Spleen (tissue), 11 donors: ENCODE results near the gene CNN3. TPM values are rescaled to one million over a fixed set of nuclear protein-coding genes. Genes with fewer than 3 reads are reported as not detected.

Experiments used
- DNase-seq: peaks from one replicate; pipeline ENCODE4 v3.0.0-alpha.2; 2020
- H3K27ac ChIP-seq, 8 donors: fragments of 200-600 bp; sonication (generic) in 7 of 8; 1 replicate in 4 of 8; 2 replicates in 4 of 8; pipeline versions ENCODE4 v1.5.0 to v1.8.0; 2016 to 2021; ENCODE audit warnings: inconsistent platforms in 4 of 8, mild to moderate bottlenecking in 4 of 8, moderate library complexity in 1 of 8
- H3K27me3 ChIP-seq, 7 donors: fragments of 200-600 bp; sonication (generic) in 6 of 7; replicated peaks in 1 of 7; 1 replicate in 4 of 7; 2 replicates in 3 of 7; pipeline versions ENCODE4 v1.5.0 to v1.8.0; 2016 to 2021; ENCODE audit warnings: inconsistent platforms in 3 of 7, mild to moderate bottlenecking in 1 of 7
- H3K36me3 ChIP-seq, 6 donors: fragments of 200-600 bp; sonication (generic) in 5 of 6; 1 replicate in 4 of 6; 2 replicates in 2 of 6; pipeline versions ENCODE4 v1.5.0 to v1.8.0; 2016 to 2021; ENCODE audit warnings: inconsistent platforms in 2 of 6
- H3K4me1 ChIP-seq, 6 donors: fragments of 200-600 bp; sonication (generic) in 5 of 6; 1 replicate in 3 of 6; 2 replicates in 3 of 6; pipeline versions ENCODE4 v1.5.0 to v1.8.0; 2016 to 2021; ENCODE audit warnings: inconsistent platforms in 3 of 6
- H3K4me3 ChIP-seq, 8 donors: fragments of 200-600 bp; sonication (generic) in 7 of 8; 1 replicate in 4 of 8; 2 replicates in 4 of 8; pipeline versions ENCODE4 v1.5.0 to v1.8.0; 2016 to 2021; ENCODE audit warnings: inconsistent platforms in 4 of 8, mild to moderate bottlenecking in 4 of 8, moderate library complexity in 2 of 8
- H3K9me3 ChIP-seq, 8 donors: fragments of 200-600 bp; sonication (generic) in 7 of 8; 1 replicate in 4 of 8; 2 replicates in 4 of 8; pipeline versions ENCODE4 v1.5.0 to v1.8.0; 2016 to 2021; ENCODE audit warnings: inconsistent platforms in 4 of 8
- CTCF ChIP-seq, 11 experiments: fragments of 200-600 bp in 7 of 11; fragments of 450-650 bp in 4 of 11; sonication (generic) in 4 of 11; IDR thresholded peaks in 8 of 11; conservative IDR thresholded peaks in 3 of 11; 1 replicate in 7 of 11; 2 replicates in 4 of 11; pipeline versions ENCODE4 v1.4.0 to v1.8.0; 2016 to 2021; ENCODE audit warnings: antibody characterized with exemption in 11 of 11, inconsistent platforms in 4 of 11, mild to moderate bottlenecking in 1 of 11
- POLR2A ChIP-seq, 3 donors: fragments of 450-650 bp; IDR thresholded peaks; one replicate each; pipeline ENCODE4 v1.5.1; 2017; ENCODE audit warnings: antibody characterized with exemption in 3 of 3, mild to moderate bottlenecking in 1 of 3
- POLR2AphosphoS5 ChIP-seq, 3 donors: sonication (generic); formaldehyde crosslinking; IDR thresholded peaks; one replicate each; pipeline ENCODE4 v1.5.1; 2017; ENCODE audit warnings: antibody characterized with exemption in 3 of 3
- WGBS, 5 donors: extraction: QIAGEN DNeasy Blood & Tissue Kit in 3 of 5; methylation state at CpG; one replicate each; pipeline versions ENCODE4 v1.1.5 to v1.1.7; 2013 to 2018; 5-methylcytosine and 5-hydroxymethylcytosine counted together
- intact Hi-C: fragments of 100-400 bp; cut with DNase I; formaldehyde crosslinking; loops from one replicate; pipeline ENCODE4 v1.15.0; 2023; ENCODE audit warnings: low total_unique reads
- polyA plus RNA-seq, 3 donors: library from polyadenylated mRNA; stranded (reverse); fragments of 200-250 nt; gene quantifications; one replicate each; pipeline ENCODE4 v1.2.1, GENCODE V29; 2013
- total RNA-seq, 7 donors: library from RNA; depleted of rRNA in 3 of 7; stranded (reverse); fragments of >200 nt in 3 of 7; fragmentation: NEBNext Ultra II Directional in 4 of 7; extraction: Animal tissue kit (Norgen Biotek cat#: 25700) in 4 of 7; gene quantifications; one replicate each; pipeline versions ENCODE4 v1.1.0 to v1.2.1, GENCODE V29; 2016 to 2021
- donor health status: healthy with polysubstance abuse.
- donor health status: DM: no; HTN: no; CAD: no; lungs with moderate emphysema.
- donor health status: DM: no; HTN: no; CAD: no.
- donor health status: Bipolar disorder and iron deficiency.
- donor health status: healthy.
- donor health status: DM: no; HTN: no; CAD: no.
- donor health status: DM: yes; HTN: yes; CAD: no.

The CNN3 gene
- total and polyA plus RNA-seq, 10 donors = 27.4 to 124 (median 105) TPM

DNA sequence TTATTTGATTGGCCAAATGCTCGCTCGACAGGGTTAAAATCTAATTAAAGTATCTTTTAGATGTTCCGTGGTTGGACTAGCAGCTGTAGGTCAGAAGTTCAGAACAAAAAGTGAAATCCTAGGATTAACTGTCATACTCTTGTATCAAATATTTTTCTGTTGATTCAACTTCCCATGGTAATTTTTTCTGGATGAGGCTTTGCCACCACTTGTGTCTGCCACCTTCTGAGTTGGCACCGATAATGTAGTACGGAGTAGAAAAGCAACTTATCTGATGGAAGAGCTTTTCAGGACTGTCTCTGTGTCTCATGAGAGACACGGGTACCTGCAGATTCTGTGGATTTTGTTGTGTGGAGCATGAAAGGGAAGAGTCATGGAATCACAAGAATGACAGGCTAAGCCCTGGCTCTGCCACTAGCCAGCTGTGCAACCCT lies 44.6 kb upstream of the CNN3 start:
- Histone ChIP-seq H3K27me3 (no peaks in the 10 kb centered on the region), H3K27ac (peak overlapping the region in 7 of 8 donors; percentile 40 to 79 (median 62)), H3K4me1 (peaks cover 0 to 16% (median 6%) of the 10 kb centered on the region in 6 donors), H3K4me3 (no peak overlapping the region), H3K36me3 (no peaks in the 10 kb centered on the region), H3K9me3 (no peaks in the 10 kb centered on the region)
- WGBS, 5 donors = 54 to 70% (median 64%) methylated on average over 6 of the region's 6 CpGs
- intact Hi-C loops = no loop called here
- DNase-seq = no peak
- TF ChIP-seq POLR2A (IDR thresholded peaks at IDR 0.05) (no peak), CTCF (IDR thresholded peaks at IDR 0.05 in 8 of 11, conservative IDR thresholded peaks at IDR 0.05 in 3 of 11) (no peak), POLR2AphosphoS5 (IDR thresholded peaks at IDR 0.05) (no peak)

GRCh38 chr1:94970783-94971182 lies 43.9 kb upstream of the CNN3 start:
- Histone ChIP-seq H3K4me3 (no peak overlapping the region), H3K27ac (peak overlapping the region in 7 of 8 donors; percentile 40 to 79 (median 62)), H3K9me3 (no peaks in the 10 kb centered on the region), H3K27me3 (no peaks in the 10 kb centered on the region), H3K36me3 (no peaks in the 10 kb centered on the region), H3K4me1 (peaks cover 0 to 16% (median 6%) of the 10 kb centered on the region in 6 donors)
- 84 to 89% (median 87%) methylated on average over 2 of the region's 2 CpGs for WGBS, 5 donors
- no peak for TF ChIP-seq CTCF (IDR thresholded peaks at IDR 0.05 in 8 of 11, conservative IDR thresholded peaks at IDR 0.05 in 3 of 11)
- no peak for TF ChIP-seq POLR2AphosphoS5 (IDR thresholded peaks at IDR 0.05)
- intact Hi-C loops = no loop called here
- DNase-seq = no peak

- Histone ChIP-seq H3K9me3 (no peaks in the 10 kb centered on the region), H3K36me3 (no peaks in the 10 kb centered on the region), H3K27ac (no peak overlapping the region), H3K27me3 (no peaks in the 10 kb centered on the region), H3K4me1 (peaks cover 0 to 16% (median 6%) of the 10 kb centered on the region in 6 donors), H3K4me3 (no peak overlapping the region)
- no peak for TF ChIP-seq POLR2AphosphoS5 (IDR thresholded peaks at IDR 0.05)
- TF ChIP-seq POLR2A (IDR thresholded peaks at IDR 0.05) = no peak
- TF ChIP-seq CTCF (IDR thresholded peaks at IDR 0.05 in 8 of 11, conservative IDR thresholded peaks at IDR 0.05 in 3 of 11) = no peak
- WGBS, 5 donors = 85 to 98% (median 94%) methylated on average over 6 of the region's 6 CpGs
- DNase-seq = no peak
- intact Hi-C loops = no loop called here
Observed at GRCh38 chr1:94969137-94969536, 42.2 kb upstream of the CNN3 start.

- Histone ChIP-seq H3K9me3 (no peaks in the 10 kb centered on the region), H3K4me3 (no peak overlapping the region), H3K36me3 (no peaks in the 10 kb centered on the region), H3K4me1 (peaks cover 8 to 35% (median 26%) of the 10 kb centered on the region in 6 donors), H3K27me3 (no peaks in the 10 kb centered on the region), H3K27ac (no peak overlapping the region)
- no peak for TF ChIP-seq CTCF (IDR thresholded peaks at IDR 0.05 in 8 of 11, conservative IDR thresholded peaks at IDR 0.05 in 3 of 11)
- no peak for TF ChIP-seq POLR2AphosphoS5 (IDR thresholded peaks at IDR 0.05)
- no peak for TF ChIP-seq POLR2A (IDR thresholded peaks at IDR 0.05)
- WGBS, 5 donors = 67 to 83% (median 70%) methylated on average over 1 of the region's 1 CpG
- intact Hi-C loops = no loop called here
- no peak for DNase-seq
Observed at GRCh38 chr1:94966033-94966432, 39.1 kb upstream of the CNN3 start.
